Heart left ventricle (tissue), 16 donors: Measurements from ENCODE around the gene PDGFRB. TPM values are rescaled to one million over a fixed set of nuclear protein-coding genes. Genes with fewer than 3 reads are reported as not detected.

Source experiments
- ATAC-seq, 4 donors: fragments of 200-7000 bp; cut with Tn5 transposase; one replicate each; pipeline ENCODE4 v1.9.1; 2020 to 2022; ENCODE audit warnings: moderate library complexity in 4 of 4, mild to moderate bottlenecking in 3 of 4, moderate number of reproducible peaks in 1 of 4
- DNase-seq, 5 donors: peaks; one replicate each; pipeline ENCODE4 v3.0.0-alpha.2; 2020
- H3K27ac ChIP-seq, 12 donors: fragments of 200-600 bp; sonication (generic) in 4 of 12; one replicate each; pipeline versions ENCODE4 v1.5.0 to v1.8.0; 2016 to 2022; ENCODE audit warnings: mild to moderate bottlenecking in 2 of 12
- H3K27me3 ChIP-seq, 9 donors: fragments of 200-600 bp; sonication (generic) in 2 of 9; one replicate each; pipeline versions ENCODE4 v1.5.1 to v1.8.0; 2016 to 2022; ENCODE audit warnings: mild to moderate bottlenecking in 3 of 9
- H3K36me3 ChIP-seq, 9 donors: fragments of 200-600 bp; sonication (generic) in 2 of 9; one replicate each; pipeline versions ENCODE4 v1.5.0 to v1.8.0; 2018 to 2022; ENCODE audit warnings: mild to moderate bottlenecking in 2 of 9
- H3K4me1 ChIP-seq, 12 donors: fragments of 200-600 bp; sonication (generic) in 4 of 12; one replicate each; pipeline versions ENCODE4 v1.5.0 to v1.8.0; 2016 to 2022; ENCODE audit warnings: mild to moderate bottlenecking in 3 of 12
- H3K4me3 ChIP-seq, 12 donors: fragments of 200-600 bp; sonication (generic) in 4 of 12; one replicate each; pipeline versions ENCODE4 v1.5.0 to v1.8.0; 2017 to 2022; ENCODE audit warnings: mild to moderate bottlenecking in 9 of 12, moderate library complexity in 4 of 12
- H3K9me3 ChIP-seq, 12 donors: fragments of 200-600 bp; sonication (generic) in 4 of 12; one replicate each; pipeline versions ENCODE4 v1.5.0 to v1.8.0; 2016 to 2022; ENCODE audit warnings: mild to moderate bottlenecking in 1 of 12
- CTCF ChIP-seq, 12 donors: fragments of 200-600 bp; sonication (generic) in 4 of 12; IDR thresholded peaks; one replicate each; pipeline versions ENCODE4 v1.5.0 to v1.8.0; 2018 to 2022; ENCODE audit warnings: antibody characterized with exemption in 12 of 12, mild to moderate bottlenecking in 5 of 12
- POLR2A ChIP-seq, 2 donors: fragments of 450-650 bp; IDR thresholded peaks; one replicate each; pipeline ENCODE4 v1.6.1; 2017; ENCODE audit warnings: antibody characterized with exemption in 2 of 2, mild to moderate bottlenecking in 2 of 2, moderate library complexity in 2 of 2
- WGBS, 4 donors: extraction: QIAGEN DNeasy Blood & Tissue Kit in 2 of 4; methylation state at CpG; one replicate each; pipeline versions ENCODE4 v1.1.5 to v1.1.7; 2013 to 2018; 5-methylcytosine and 5-hydroxymethylcytosine counted together
- intact Hi-C, 10 donors: fragments of 100-400 bp; cut with DNase I; formaldehyde crosslinking; loops; one replicate each; pipeline versions ENCODE4 v1.11.1 to v1.14.2; 2022
- polyA plus RNA-seq, 2 donors: library from polyadenylated mRNA; stranded (reverse); fragments of 200-250 nt; gene quantifications; one replicate each; pipeline ENCODE4 v1.2.3, GENCODE V29; 2013
- total RNA-seq, 9 donors: library from RNA; depleted of rRNA in 2 of 9; stranded (reverse); fragments of >200 nt in 2 of 9; fragmentation: NEBNext Ultra II Directional in 3 of 9; extraction: Animal tissue kit (Norgen Biotek cat#: 25700) in 3 of 9; gene quantifications; one replicate each; pipeline versions ENCODE4 v1.1.0 to v1.2.4, GENCODE V29; 2016 to 2023
- donor health status: ischemic (EF 13 %, LVEDD 7.1; RV severe dilation, severe dysfunction).
- donor health status: healthy with polysubstance abuse.
- donor health status: DM: no; HTN: yes; CAD: no.
- donor health status: DM: no; HTN: no; CAD: no.
- donor health status: ischemic (EF 25% LVEDD 6.9; RV normal size, moderate dysfunction).
- donor health status: ischemic (EF 25% LVEDD 5.7; RV mildly dilated, moderate dysfunction).
- donor health status: healthy.
- donor health status: DM: yes; HTN: yes; CAD: no.
- donor health status: ischemic (EF 35%, LVEDD 5.7; RV mildly dilated, moderate dysfunction).
- donor health status: nonischemic (EF 11% LVEDD 7.7; RV severe dilation, severe dysfunction).
- donor health status: DM: yes; HTN: yes; CAD: no.
- donor health status: PGD.
- donor health status: ischemic (EF 29% LVEDD 5.4; RV normal size, mild dysfunction).
- donor health status: nonischemic (EF 23%, LVEDD 6.1; RV moderate dilation, normal function).

The PDGFRB gene
- total and polyA plus RNA-seq, 11 donors = 27.6 to 112 (median 45.6) TPM

GRCh38 chr5:150202501-150202900, 46.9 kb upstream of the PDGFRB start:
- Histone ChIP-seq H3K27ac (no peak overlapping the region), H3K9me3 (no peaks in the 10 kb centered on the region), H3K27me3 (no peaks in the 10 kb centered on the region), H3K36me3 (no peaks in the 10 kb centered on the region), H3K4me3 (no peak overlapping the region), H3K4me1 (peaks cover 0 to 5% (median 0%) of the 10 kb centered on the region in 12 donors)
- intact Hi-C loops = loop anchor here in 1 of 10 donors (5.0 kb wide), 1 partner anchor 35 kb away; the partner anchor contains the start of gene CDX1
- WGBS, 4 donors = 95 to 97% (median 96%) methylated on average over 10 of the region's 10 CpGs
- TF ChIP-seq POLR2A (IDR thresholded peaks at IDR 0.05) (no peak), CTCF (IDR thresholded peaks at IDR 0.05) (no peak)
- ATAC-seq = no peak
- no peak for DNase-seq

- intact Hi-C loops = no loop called here
- TF ChIP-seq CTCF (IDR thresholded peaks at IDR 0.05) (no peak), POLR2A (IDR thresholded peaks at IDR 0.05) (no peak)
- 88 to 97% (median 92%) methylated on average over 1 of the region's 1 CpG for WGBS, 4 donors
- Histone ChIP-seq H3K4me3 (no peak overlapping the region), H3K27me3 (peaks cover 0 to 1% (median 0%) of the 10 kb centered on the region in 9 donors), H3K4me1 (no peaks in the 10 kb centered on the region), H3K27ac (no peak overlapping the region), H3K9me3 (no peaks in the 10 kb centered on the region), H3K36me3 (no peaks in the 10 kb centered on the region)
- DNase-seq (no peak), ATAC-seq (no peak)
These were observed 41.8 kb upstream of the PDGFRB start for GRCh38 chr5:150197476-150197875.

GRCh38 chr5:150196986-150197385, 41.3 kb upstream of the PDGFRB start:
- H3K9me3 ChIP-seq = no peaks in the 10 kb centered on the region
- no peaks in the 10 kb centered on the region for H3K4me1 ChIP-seq
- peaks cover 0 to 3% (median 0%) of the 10 kb centered on the region in 9 donors for H3K27me3 ChIP-seq
- ATAC-seq = no peak
- H3K27ac ChIP-seq = no peak overlapping the region
- no peak for TF ChIP-seq POLR2A (IDR thresholded peaks at IDR 0.05)
- no peak for DNase-seq
- intact Hi-C loops = no loop called here
- no peaks in the 10 kb centered on the region for H3K36me3 ChIP-seq
- H3K4me3 ChIP-seq = no peak overlapping the region
- WGBS, 4 donors = 95 to 100% (median 97%) methylated on average over 3 to 16 of the region's 16 CpGs

- Histone ChIP-seq H3K27ac (no peak overlapping the region), H3K4me1 (no peaks in the 10 kb centered on the region), H3K27me3 (peaks cover 0 to 4% (median 0%) of the 10 kb centered on the region in 9 donors), H3K9me3 (no peaks in the 10 kb centered on the region), H3K36me3 (no peaks in the 10 kb centered on the region), H3K4me3 (no peak overlapping the region)
- WGBS, 4 donors = 68 to 94% (median 87%) methylated on average over 3 to 5 of the region's 5 CpGs
- no peak for TF ChIP-seq CTCF (IDR thresholded peaks at IDR 0.05)
- TF ChIP-seq POLR2A (IDR thresholded peaks at IDR 0.05) = no peak
- DNase-seq (no peak), ATAC-seq (no peak)
- intact Hi-C loops = no loop called here
These were observed 40.9 kb upstream of the PDGFRB start for GRCh38 chr5:150196514-150196913.
